Skeletal muscle cell (primary cell): ENCODE measurements around the gene NDUFS7.

Experiments used
- DNase-seq: peaks from one replicate; pipeline ENCODE4 v3.0.0-alpha.2; 2010; ENCODE audit warnings: low read depth
- H3K4me3 ChIP-seq: 2 replicates; pipeline ENCODE4 v1.5.1; 2011; ENCODE audit warnings: low read depth, mild to moderate bottlenecking, control low read depth, low read length, moderate library complexity

The NDUFS7 gene

DNA sequence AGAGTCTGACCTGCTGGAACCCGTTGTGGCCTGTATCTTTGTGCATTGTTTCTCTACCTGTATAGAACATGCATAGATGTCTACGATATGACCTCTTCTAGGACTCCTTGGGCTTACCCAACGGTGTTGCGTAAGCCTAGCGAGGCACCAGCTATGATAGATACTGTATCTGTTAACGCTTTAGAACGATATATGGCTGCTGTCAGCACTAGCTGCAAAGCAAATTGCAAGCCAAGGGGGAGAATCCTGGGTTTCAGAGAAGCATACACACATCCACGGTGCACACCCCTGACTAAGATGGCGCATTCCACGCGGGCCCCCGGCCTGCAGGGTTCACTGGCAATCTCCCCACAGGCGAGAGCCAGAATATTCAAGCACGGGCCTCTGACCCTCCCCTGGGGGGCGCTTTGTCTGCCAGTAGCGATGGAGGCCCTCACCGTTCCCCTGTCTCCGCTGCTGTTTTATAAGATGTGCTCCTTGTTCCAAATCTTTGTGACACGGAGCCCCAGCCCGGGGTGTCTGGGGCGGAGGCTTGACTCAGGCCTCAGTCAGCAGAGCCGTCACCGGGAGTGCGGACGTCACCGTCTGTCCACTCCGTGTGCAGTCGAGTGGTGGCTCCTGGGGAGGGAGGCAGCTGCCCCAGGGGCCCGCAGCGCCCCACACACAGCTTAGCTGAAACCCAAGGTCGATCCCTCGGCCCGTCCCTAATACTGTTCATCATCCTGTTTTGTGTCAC is 41.6 kb downstream of the NDUFS7 start:
- H3K4me3 ChIP-seq = no peak overlapping the region
- DNase-seq = no peak

GRCh38 chr19:1425902-1426301 is 42.2 kb downstream of the NDUFS7 start:
- DNase-seq = no peak
- H3K4me3 ChIP-seq = no peak overlapping the region

GRCh38 chr19:1426736-1427135 is 43.0 kb downstream of the NDUFS7 start:
- DNase-seq = no peak
- no peak overlapping the region for H3K4me3 ChIP-seq

- no peak overlapping the region for H3K4me3 ChIP-seq
- DNase-seq = no peak
Observed at GRCh38 chr19:1427221-1427920, 43.7 kb downstream of the NDUFS7 start.

GRCh38 chr19:1428738-1429391 is 45.2 kb downstream of the NDUFS7 start:
- no peak for DNase-seq
- no peak overlapping the region for H3K4me3 ChIP-seq

- no peak for DNase-seq
- no peak overlapping the region for H3K4me3 ChIP-seq
Observed at GRCh38 chr19:1429750-1430149, 46.0 kb downstream of the NDUFS7 start.

DNA sequence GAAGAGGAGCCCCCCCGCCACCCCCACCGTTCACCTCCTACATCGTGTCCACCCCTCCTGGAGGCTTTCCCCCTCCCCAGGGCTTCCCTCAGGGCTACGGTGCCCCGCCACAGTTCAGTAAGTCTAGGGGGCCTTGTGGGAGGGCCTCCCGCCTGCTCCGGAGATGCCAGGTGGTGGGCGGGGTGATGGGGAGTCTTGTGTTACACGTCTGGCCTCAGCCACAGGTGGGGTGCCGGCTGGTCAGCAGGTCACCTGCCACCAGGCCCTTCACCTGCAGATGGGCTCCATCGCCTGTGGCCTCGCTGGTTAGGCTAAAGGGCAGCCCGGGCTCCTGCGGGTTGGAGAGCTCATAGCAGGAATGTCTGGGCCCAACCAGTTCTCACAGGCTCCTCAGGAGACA is 46.5 kb downstream of the NDUFS7 start:
- no peak overlapping the region for H3K4me3 ChIP-seq
- no peak for DNase-seq

DNA sequence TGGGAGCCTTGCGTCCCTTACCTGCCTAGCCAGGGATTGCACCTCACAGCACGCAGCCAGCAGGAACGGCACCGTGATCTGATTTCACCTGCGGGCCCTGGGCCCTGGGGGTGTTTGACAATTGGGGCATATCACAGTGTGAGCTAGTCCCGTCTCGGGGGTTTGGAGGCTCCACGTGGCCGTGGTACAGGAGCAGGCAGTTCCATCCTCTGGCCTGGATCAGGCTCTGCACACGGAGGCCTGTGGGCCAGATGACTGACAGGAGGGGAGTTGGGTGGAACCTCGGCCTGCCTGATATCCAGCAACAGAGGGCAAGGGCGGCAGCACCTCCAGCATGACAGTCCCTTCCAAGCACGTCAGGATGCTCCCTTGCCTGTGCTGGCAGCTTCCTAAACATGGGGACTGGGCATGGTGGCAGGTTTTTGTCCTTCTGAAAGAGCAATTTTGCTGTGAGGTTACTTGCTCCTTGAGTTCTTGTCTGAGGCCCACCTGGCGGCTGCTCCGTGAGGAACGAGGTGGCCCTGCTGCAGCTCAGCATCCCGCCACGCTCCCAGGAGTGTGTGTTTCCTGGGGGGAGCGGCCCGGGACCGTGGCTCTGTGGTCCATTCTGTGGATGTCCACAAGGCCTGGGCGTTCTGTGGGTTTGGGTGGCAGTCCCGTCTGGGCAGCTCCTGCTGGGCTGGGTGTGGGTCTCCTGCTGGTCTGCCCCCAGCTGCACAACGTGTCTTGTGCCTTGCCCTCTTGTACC is 48.2 kb downstream of the NDUFS7 start:
- H3K4me3 ChIP-seq = no peak overlapping the region
- no peak for DNase-seq

DNA sequence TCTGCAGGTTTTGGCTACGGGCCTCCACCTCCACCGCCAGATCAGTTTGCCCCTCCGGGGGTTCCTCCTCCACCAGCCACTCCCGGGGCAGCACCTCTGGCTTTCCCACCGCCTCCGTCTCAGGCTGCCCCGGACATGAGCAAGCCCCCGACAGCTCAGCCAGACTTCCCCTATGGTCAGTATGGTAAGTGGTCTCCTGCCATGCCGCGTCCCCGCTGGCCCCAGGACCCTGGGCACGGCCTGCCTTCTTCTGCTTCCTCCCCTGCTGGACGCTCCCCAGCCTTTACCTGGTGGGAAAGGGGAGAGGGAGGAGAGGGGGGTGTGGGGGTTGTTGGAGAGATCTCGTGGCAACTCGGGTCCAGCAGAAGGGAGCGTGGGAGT is 48.8 kb downstream of the NDUFS7 start:
- no peak for DNase-seq
- H3K4me3 ChIP-seq = no peak overlapping the region

GRCh38 chr19:1433119-1434039 is 49.7 kb downstream of the NDUFS7 start:
- no peak overlapping the region for H3K4me3 ChIP-seq
- no peak for DNase-seq

DNA sequence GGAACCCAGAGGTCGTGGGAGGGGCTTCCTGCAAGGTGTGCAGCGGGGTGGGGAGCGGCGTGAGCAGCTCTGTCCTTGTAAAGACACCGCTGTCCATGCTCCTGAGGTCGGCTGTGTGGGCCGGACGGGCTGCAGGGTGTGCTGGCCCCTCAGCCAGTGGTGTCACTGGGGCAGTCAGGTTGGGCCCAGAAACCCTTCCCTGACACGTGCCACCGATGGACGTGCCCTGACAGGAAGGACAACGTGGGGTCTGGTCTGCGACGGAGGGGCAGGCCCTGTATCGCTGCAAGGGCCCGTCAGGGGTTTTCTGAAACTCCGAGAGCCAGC is 50.3 kb downstream of the NDUFS7 start:
- no peak for DNase-seq

GRCh38 chr19:1434577-1435060 is 50.9 kb downstream of the NDUFS7 start:
- no peak for DNase-seq
- no peak overlapping the region for H3K4me3 ChIP-seq

More for the DNA sequence above, 50.3 kb downstream of the NDUFS7 start:
- no peak overlapping the region for H3K4me3 ChIP-seq

GRCh38 chr19:1435378-1435989 is 51.8 kb downstream of the NDUFS7 start:
- H3K4me3 ChIP-seq = no peak overlapping the region
- no peak for DNase-seq

GRCh38 chr19:1437609-1438008 is 53.9 kb downstream of the NDUFS7 start:
- no peak for DNase-seq
- no peak overlapping the region for H3K4me3 ChIP-seq

DNA sequence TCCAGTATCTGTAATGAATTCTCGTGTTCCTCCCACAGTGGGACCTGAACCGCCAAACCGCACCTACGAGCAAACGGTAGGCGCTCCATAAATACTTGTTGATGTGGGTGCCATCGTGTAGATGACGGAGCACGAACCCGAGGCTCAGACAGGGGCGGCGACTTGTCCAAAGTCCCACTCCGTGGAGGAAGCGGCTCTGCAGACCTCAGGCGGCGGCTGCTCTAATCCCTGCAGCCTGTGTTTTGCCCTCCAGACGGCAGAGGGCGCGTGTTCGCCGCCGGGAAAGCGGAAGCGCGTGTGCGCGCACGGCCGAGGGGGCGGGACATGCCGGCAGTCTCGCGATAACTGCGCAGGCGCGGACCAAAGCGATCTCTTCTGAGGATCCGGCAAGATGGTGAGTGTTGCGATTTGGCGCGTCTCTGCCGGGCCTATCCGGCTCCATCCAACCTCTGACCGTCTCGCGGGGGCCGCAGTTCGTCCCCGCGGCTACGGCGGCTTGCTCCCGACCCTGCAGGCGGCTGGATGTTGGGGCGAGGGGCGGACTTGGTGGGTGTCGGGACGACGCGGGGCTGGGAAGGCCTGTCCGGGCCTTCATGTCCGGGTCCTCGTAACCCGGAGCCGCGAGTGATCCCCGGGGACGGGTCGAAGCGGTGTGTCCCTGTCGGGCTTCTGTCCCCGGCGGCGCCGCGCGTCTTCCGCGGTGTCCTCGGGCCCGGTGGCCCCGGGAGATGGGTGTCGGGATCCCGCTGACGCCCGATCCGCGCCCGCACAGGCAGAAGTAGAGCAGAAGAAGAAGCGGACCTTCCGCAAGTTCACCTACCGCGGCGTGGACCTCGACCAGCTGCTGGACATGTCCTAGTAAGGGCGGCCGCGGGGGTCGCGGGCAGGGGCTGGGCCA is 54.6 kb downstream of the NDUFS7 start, which contains the start of gene RPS15:
Gene RPS15 (plus strand): TSS at position 362 of the 898 bp plus-strand sequence. CDS start 30 bp downstream, at position 392.
- DNase-seq = peak; percentile 82
- peak within 1 kb of the TSS; percentile 72 for H3K4me3 ChIP-seq

- H3K4me3 ChIP-seq = peak overlapping the region; percentile 72
- DNase-seq = no peak
Observed at GRCh38 chr19:1438933-1439354, 55.2 kb downstream of the NDUFS7 start.
